ENCODE measurements around the gene RAPGEFL1.
"Not testable (repeated sequence)": the region's sequence is repeated elsewhere in the genome, so short reads cannot be mapped to it uniquely, and the experiment has no call there.

GRCh38 chr17:40231928-40232327, 54.7 kb downstream of the RAPGEFL1 start:
- TF ChIP-seq EP300, POLR2A (IDR thresholded peaks at IDR 0.05): not testable (repeated sequence)
